NCI-H1092 treated with DMSO at 0.1 percent for 48 hours (cell line): ENCODE measurements around the gene FHIT.

Source experiments
- DNase-seq: peaks from one replicate; lab custom pipeline; 2025; lab: John Stamatoyannopoulos, UW

The FHIT gene

DNA sequence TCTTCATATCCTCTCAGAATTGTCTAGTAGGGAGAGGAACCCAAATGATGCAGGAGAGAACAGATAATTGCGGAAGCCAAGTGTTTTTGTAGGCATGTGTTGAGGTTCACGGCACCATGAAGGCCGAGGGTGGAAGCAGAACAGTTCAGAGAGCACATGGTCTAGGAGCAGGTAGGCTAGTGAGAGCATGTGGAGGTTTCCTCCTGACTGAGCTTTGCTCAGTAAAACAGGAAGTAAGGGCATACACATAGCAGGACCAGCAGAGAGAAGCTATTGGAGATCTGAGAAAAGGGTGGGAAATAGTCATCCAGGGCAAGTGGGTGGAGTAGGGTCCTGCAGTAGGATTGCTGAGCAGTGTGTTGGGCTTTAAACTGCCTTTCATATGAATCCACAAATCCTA lies 491.1 kb downstream of the FHIT start:
- DNase-seq: no peak

DNA sequence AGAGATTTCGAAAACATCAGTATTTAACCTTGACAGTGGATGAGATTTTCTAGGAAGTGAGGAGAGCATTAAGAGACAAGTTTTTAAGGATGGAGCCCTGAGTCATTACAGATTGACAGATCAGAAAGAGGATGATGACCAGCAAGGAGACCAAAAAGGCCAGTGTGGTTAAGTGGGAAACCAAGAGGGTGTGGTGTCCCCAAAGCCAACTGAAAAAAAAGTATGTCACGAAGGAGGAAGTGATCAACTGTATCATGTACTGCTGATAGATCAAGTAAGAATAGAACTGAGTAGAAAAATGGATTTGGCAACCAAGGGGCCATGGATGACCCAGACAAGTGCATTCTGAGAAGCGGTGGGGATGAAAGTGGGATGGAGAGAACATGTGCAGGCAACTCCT lies 491.8 kb downstream of the FHIT start:
- DNase-seq: no peak

DNA sequence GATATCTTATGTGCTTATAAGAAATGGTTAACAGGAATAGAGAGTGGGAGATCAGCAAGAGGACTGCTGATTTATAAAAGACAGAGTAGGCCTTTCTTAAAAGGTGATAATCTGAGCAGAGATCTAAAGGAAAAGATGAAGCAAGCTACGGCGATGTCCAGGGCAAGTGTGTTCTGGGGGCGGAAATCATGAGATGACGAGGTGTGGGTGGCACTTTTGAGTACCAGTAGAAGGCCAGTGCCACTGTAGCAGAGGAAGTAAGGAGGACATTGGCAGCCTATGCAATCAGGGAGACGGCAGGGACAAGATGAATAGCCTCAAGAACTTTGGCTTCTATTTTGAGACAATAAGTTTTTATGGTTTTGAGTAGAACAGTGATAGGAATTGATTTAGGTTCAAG lies 492.4 kb downstream of the FHIT start:
- no peak for DNase-seq

DNA sequence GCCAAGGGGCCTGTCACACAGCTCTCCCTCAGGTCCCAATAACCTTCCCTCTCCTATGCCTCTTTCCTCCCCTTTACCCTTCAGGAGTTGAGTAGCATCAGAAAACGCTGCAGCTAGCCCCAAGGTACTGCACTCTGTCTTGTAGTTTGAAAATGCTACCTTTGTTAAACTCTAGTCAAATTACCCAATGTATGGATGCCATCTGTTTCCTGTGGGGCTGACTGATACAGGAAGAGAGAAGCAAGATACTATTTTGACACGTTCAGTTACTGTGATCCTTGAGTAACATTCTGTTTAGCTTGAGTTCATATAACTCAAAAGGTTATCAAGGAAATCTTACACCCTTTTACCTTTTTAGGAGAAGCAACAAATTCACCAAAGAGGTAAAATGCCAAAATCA lies 493.1 kb downstream of the FHIT start:
- DNase-seq: no peak

DNA sequence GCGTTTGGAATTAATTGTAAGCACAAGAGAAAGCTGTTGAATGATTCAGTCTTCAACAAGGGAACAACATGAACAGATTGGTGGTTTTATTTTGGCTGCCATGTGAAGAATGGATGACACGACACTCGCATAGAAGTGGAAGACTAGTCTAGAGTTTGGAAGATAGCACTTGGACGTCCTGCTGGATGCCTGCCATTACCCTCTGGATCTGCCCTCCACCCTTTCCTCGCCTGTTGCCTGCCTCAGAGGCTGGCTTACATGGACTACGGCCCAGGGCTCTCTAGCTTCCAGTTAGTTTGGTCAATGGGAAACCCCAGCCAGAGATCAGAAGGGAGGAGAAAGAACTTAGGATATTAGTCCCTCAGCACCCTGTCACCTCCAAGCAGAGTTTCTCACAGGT lies 493.5 kb downstream of the FHIT start:
- no peak for DNase-seq

DNA sequence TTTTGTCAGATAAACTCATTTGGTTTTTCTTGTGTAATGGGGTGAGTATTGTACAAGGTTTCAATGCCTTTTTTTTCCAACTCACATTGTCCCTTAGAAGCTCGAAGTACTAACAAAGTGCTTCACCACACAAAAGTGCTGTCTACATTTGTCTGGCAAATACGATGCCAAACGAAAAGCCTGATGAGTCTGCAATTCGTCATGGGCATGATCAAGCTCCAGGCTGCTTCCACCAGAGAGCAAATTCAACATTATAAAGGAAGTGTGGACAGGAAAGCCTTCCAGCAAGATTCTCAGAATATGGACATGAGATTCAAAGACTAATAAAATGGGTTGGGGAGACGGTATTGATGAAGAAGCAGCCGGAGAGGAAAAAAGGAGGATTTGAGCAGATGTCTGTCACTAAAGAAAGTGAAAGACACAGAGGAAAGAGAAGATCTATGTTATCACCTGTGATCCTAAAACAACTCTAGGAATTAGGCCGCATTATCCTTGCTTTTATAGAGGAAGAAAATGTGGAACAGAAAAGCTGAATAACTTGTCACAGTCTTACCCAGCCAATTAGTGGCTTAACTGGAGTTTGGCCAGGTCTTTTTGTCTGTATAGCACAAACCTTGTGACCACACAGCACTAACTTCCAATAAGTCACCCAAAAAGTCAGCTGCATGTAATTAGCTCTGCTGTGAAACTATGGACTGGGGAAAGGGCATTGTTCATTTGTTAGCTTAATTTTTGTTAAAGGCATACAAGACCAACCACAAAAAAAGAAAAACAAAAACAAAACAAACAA lies 494.8 kb downstream of the FHIT start:
- DNase-seq: no peak

DNA sequence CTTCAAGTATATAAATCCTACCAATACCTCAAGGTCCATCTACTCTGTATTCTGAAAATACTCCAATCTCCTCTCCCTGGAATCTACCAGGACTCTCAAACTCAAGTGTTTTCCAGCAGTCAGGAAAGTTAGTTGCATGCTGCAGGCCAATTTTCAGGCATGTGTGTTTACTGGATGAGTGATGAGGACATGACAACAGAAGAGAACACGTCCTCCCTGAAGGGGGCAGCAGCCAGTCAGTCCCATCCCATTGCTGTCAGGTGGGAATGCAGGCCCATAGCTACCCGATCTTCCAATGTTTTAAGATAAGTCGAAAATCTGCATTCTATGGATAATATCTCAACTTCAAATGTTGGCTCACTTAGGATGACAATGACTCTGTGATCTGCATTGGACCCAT lies 496.2 kb downstream of the FHIT start:
- DNase-seq: peak; percentile 1

DNA sequence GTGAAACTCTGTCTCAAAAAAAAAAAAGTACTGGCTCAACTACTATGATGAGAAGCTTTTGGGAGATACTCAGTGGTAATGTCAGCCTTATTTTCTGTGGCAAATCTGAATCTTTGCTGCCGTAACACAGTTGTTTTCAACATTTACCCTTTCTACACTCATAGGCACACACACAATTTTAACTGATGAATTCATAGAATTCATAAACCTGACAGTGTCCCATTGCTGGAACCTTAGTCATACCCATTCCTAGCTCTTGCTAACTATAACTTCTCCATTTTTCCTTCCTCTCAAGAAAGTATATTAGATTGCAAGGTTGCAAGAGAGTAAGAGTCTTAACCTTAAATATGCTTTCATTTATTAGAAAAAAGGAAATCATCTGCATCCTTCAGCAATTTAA lies 496.6 kb downstream of the FHIT start:
- DNase-seq: no peak

DNA sequence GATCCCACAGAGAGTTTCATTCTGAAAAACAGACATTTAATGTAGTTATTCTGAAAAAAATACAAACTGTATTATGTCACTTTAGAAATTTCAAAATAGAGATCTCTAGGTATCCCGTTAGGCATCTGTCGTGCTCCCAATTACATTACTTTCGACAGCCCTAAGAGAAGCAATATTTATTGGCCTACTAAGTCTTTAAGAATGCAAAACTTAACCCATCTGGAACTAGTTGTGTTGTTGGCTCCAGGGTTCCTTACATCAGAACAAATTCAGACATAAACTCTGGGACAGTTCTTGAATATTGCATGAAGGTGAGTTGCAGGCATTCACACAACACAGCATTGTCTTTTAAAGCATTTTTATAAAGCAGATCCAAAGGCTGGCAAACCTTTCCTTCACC lies 498.4 kb downstream of the FHIT start:
- DNase-seq: no peak

DNA sequence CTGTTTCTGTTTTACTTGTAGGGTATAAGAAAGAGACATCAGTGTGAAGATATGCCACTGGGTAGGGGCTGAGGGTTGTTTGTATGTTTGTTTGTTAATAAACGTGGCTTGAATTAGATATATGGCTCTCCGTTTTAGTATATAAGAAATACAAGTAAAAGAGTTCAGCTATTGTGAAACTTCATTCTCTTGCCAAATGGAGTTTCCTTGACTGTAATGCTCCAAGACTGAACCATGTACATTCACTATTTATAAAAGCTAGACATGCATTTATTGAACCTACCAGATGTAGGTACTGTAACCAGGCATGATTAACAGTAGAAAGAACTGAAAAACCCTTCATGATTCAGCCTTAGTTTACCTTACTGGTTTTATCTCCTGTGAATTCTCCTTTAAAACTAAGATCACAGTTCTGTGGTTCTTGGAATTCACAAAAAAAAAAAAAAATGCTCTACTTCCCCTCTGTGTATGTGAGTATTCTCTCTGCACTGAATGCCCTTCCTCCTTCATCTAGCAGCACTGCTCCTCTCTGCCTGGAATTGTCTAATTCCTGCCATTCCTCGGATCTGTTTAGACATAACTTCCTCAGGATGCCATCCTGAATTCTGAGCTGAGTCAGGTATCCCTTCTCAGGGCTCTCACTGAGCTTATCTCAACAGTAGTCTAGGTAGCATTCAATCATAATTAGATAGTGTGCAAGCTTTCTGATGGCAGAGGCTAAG lies 504.4 kb downstream of the FHIT start:
- no peak for DNase-seq

DNA sequence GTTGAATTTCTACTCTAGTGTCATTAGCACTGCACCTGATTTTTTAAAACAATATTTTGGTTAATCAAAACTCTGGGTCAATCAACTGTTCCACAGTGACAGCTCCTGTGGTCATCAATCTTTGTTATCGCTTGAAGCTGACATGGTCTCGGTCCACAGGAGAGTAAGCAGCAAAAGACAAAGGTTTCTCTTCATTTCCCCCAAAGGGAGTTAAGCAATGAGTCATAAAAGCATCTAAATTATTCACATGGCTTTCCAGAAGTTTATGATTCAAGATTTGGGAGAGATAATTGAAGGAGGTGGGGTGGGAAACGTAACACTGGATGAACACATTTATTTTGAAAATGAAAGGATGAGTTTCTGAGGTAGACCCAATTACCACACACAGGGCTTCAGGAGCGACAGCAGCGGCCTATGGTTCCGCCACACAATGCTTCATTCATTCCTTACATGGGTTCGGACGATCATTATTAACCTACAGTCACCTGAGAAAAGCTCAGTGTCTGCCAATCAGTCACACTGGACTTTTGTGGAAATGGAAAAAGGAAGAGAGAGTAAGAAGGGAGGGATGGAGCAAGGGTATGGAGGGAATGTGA lies 505.1 kb downstream of the FHIT start:
- DNase-seq: no peak

DNA sequence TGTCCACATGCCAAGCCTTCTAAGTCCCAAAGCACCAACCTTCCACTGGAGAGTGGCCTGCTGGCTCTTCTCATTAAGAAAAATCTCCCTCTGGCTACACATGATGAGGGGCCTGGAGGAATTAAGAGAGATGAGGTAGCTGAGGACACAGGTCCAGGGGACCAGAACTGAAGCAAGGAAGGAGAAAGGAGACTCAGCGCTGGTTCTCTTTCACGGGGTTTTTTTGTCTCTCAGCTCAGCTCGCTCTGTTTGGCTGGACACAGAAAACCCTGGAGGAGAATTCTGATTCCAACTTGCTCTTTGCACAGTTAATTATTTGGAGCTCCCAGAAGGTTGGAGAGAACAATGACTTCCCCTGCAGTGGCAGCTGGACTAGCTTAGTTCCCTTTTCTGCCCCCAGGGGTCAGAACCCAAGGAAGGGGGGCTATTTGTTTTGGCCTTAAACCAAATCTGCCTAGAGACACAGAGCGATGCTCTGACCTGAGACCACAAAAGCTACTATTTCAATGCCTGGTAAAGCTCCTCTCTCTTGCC lies 507.6 kb downstream of the FHIT start:
- peak; percentile 64 for DNase-seq

DNA sequence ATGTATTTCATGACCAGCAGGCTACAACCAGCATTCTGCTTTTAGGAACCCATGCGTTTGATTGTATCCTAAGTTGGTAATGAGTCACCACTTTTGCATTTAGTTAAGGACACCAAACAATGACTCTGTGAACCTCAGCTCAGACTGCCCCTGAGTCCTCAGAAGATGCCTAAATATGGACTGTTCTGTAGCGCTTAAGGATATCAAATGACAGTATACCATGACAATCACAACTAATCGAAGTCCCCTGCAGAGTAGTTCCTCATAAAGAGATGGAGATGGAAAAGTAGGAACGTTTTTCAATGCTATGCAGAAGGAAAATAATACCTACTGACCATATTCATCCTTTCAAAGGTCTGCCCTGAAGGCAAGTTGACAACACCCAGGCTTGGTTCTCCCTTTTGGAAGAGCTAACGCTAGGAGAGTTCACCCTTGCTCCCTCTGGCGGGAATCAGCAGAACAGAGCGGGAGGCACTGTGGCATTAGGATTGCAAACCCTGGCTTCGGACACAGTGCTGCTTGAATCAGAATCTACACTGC lies 508.6 kb downstream of the FHIT start:
- DNase-seq: no peak

DNA sequence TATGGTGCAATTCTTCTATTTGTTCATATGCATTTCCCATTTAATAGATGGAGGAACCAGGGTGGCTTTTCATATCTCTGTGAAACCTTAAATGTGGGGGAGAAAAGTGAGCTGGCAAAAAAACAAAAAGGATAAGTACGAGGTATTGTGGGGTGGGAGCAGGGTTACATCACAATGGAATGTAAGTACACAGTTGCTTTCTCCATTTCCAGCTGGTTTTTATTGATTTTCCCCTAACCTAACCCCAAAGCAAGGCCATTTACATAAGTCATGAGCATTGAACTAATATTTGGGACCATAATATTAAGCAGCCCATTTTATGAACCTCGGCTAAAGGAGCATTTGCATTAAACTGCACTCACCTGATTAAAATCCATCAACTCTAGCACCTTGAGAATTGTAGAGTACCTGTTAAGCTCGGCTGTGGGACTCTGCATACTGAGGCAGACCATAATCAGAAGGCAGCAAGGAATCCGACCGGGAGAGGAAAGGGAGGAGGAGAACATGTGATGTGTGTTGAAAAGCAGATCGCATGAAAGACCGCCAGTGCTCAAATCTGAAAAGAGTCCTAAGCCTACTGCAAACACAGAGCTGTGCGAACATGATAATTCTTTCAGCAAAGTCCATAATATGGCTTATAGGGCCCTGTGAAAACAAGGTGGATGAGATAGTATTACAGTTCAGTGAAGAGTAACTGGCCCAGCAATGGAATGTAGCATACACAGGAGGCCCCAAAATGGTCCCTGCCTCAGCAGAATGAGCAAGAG lies 513.4 kb downstream of the FHIT start:
- DNase-seq: no peak

DNA sequence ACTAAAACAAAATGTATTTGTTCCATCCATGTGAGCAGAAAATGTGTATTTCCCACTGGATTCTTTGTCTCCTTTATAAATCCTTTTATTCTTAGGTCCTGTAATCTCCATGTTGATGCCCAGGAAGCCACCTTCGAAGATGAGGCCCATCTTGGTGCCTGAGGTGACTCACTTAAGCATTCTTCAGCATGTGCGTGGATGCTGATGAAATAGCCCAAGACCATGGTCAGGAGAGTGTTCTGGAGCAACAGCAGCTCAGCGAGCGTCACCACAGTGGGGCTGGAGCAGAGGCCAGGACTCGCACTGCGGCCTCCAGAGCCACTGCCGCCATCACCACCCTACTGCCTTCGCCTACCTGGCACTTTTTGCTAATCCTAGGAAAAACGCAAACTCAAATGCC lies 520.9 kb downstream of the FHIT start:
- no peak for DNase-seq

DNA sequence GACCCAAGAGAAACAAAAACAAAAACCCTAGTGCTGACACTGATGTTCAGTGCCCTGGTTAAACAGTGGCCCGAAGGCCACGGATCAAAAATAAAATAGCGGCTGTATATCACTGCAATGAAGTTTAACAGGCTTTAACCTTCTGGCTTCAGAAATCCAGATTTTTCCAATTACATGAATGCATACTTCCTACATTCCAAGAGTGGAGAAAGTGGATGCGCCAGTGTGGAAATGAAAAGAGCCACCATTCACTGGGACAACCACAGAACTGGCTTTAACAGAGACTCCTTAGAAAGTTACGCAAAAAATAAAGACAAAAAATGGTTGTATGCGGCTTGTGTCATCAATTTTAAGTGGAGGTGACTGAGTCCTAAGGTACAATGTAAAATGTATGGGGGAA lies 522.2 kb downstream of the FHIT start:
- DNase-seq: no peak

DNA sequence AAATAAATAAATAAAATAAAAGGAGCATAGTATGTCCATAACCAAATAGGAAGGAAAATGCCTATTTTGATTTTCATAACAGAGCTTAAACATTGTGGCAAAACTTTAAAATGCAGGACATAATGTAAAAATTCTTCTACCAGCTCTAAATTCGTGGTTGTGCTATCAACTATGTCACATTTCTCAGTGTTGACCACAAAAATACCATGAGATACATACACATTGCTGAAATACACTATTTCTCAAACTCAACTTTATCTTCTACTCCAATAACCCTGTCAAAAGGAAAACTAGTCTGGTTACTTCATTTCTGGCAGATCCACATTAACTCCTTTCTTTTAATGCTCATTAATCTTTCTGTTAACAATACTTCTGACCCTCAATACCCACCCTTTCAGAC lies 523.2 kb downstream of the FHIT start:
- DNase-seq: no peak

DNA sequence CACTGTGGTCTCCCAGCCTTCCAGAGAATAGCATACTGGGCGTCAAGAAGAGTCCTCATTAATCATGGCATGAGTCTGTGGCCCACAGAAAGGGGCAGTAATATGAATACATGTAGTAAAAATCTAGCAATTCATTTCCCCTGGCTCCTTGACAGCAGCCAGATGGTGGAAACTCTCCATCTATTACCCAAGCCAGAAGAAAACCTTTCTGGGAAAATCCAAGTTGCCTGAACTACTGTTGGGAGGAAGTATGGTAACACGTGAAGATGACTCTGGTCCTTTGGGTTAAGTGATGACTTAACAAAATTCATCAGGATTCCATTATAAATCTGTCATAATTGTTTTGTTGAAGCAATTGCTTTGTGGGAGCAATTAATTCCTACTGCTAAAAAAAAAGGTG lies 530.5 kb downstream of the FHIT start:
- no peak for DNase-seq

DNA sequence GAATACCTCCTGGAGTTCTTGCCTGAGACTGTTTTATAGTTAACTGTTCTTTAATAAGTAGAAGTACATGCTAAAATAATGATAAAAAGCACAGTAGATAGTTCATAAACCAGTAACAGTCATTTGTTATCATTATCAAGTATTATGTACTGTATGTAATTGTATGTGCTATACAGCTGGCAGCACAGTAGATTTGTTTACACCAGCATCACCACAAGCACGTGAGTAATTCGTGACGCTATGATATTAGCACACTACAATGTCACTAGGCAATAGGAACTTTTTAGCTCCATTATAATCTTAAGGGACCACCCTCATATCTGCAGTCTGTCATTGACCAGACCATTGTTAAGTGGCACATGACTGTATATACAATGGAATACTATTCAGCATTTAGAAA lies 534.7 kb downstream of the FHIT start:
- no peak for DNase-seq

DNA sequence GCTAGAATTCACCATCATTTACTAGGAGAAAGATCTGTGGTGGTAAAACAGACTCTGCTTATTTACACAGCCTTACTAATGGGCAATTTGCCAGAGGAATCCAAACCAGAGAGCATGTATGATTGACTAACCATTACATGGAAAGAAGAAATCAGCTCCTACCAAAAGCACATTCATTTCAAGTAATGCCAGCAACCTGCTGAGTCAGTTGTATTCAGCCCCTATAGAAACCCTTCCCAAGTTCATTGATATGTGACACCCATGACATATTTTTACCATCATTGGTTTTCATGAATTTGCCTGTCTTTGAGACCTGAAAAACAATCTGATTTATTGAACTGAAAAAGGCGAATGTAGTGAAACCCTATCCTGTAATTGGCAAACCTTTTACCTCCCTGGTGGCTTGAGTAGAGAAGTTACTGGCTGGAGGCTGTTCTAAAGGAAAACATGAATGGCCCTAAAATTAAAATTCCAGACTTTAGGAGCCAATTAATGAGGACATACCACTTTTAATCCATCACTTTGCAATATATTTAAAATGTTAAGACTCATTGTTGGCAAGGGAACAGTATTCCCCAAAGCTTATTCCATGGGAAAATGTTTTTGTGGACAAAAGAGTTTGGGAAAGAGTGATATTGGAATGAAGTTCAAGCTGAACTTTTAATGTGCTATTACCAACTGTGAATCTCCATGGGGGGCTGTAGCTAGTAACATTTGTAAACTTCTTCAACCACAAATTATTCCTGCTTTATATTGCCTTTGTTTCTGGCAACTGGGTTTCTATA lies 542.9 kb downstream of the FHIT start:
- DNase-seq: peak; percentile 37

DNA sequence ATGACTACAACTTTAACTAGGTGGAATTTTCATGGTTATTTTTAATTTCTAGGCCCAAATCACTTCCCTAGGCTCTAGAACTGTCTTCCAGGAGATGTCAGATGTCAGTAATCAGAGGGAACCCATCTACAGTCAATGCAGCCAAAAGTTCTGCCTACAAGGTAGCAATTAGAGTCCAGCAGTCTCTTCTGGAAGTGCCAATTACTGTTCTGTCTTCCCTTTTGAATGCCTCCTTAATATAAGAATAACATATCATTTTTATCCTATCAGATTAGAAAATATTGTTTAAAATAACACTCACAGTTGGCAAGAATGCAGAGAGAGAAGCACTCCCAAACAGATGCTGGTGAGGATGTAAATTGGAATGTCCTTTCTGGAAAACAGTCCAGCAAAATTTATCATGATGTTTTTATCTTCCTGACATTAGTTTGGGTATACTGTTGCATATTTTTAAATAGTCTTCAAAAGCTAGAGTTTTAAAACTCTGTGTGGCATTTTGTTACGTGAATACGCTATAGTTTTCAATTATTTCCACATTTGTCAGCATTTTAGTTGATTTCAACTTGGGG lies 543.7 kb downstream of the FHIT start:
- DNase-seq: no peak
